DMS153 treated with DMSO at 0.1 percent for 48 hours (cell line): ENCODE results near the gene FGFBP2.

Experiments
- DNase-seq: peaks from one replicate; lab custom pipeline; 2025; ENCODE audit not compliant: unreplicated experiment; lab: John Stamatoyannopoulos, UW

FGFBP2 gene

GRCh38 chr4:15968551-15969300 lies 5.8 kb upstream of the FGFBP2 start:
- no peak for DNase-seq

GRCh38 chr4:15965325-15965724 lies 2.4 kb upstream of the FGFBP2 start:
- no peak for DNase-seq

- no peak for DNase-seq
These were observed 1.2 kb upstream of the FGFBP2 start for GRCh38 chr4:15964159-15964558.

GRCh38 chr4:15963576-15963975 lies 601 bp upstream of the FGFBP2 start:
- DNase-seq = no peak

- DNase-seq = no peak
These were observed 1.0 kb downstream of the FGFBP2 start for GRCh38 chr4:15961781-15962510.

- no peak for DNase-seq
These were observed 4.4 kb downstream of the FGFBP2 start for GRCh38 chr4:15958562-15958961.

GRCh38 chr4:15956179-15956850 lies 6.7 kb downstream of the FGFBP2 start:
- peak; percentile 21 for DNase-seq

- DNase-seq = no peak
These were observed 7.3 kb downstream of the FGFBP2 start for GRCh38 chr4:15955670-15956069.

GRCh38 chr4:15953625-15954024 lies 9.3 kb downstream of the FGFBP2 start:
- DNase-seq = no peak

- DNase-seq = no peak
These were observed 11.2 kb downstream of the FGFBP2 start for GRCh38 chr4:15951781-15952180.

- no peak for DNase-seq
These were observed 14.1 kb downstream of the FGFBP2 start for GRCh38 chr4:15948826-15949225.

GRCh38 chr4:15947684-15948083 lies 15.3 kb downstream of the FGFBP2 start:
- DNase-seq = no peak

GRCh38 chr4:15945516-15945915 lies 17.5 kb downstream of the FGFBP2 start:
- DNase-seq = no peak

GRCh38 chr4:15944895-15945294 lies 18.1 kb downstream of the FGFBP2 start:
- DNase-seq = no peak

GRCh38 chr4:15942283-15942682 lies 20.7 kb downstream of the FGFBP2 start:
- no peak for DNase-seq

GRCh38 chr4:15938640-15939039 lies 24.3 kb downstream of the FGFBP2 start, which contains the start of gene FGFBP1:
TSS of gene FGFBP1 (minus strand) at chr4:15938740. CDS start at chr4:15936632, 2,108 bp downstream.
- no peak for DNase-seq

- no peak for DNase-seq
These were observed 24.8 kb downstream of the FGFBP2 start for GRCh38 chr4:15938182-15938581.

- no peak for DNase-seq
These were observed 26.5 kb downstream of the FGFBP2 start for GRCh38 chr4:15936495-15936894.

- no peak for DNase-seq
These were observed 27.2 kb downstream of the FGFBP2 start for GRCh38 chr4:15935504-15936402.

GRCh38 chr4:15934259-15934658 lies 28.7 kb downstream of the FGFBP2 start:
- no peak for DNase-seq
